ENCODE data around the gene KIAA1217. TPM values are rescaled to one million over a fixed set of nuclear protein-coding genes. Genes with fewer than 3 reads are reported as not detected.
A peak's percentile ranks its signal among the peaks of the same experiment; 100 is the strongest.

Gene KIAA1217
- total and polyA plus RNA-seq, 12 donors, result 6.9 to 49.5 (median 38.4) TPM

DNA sequence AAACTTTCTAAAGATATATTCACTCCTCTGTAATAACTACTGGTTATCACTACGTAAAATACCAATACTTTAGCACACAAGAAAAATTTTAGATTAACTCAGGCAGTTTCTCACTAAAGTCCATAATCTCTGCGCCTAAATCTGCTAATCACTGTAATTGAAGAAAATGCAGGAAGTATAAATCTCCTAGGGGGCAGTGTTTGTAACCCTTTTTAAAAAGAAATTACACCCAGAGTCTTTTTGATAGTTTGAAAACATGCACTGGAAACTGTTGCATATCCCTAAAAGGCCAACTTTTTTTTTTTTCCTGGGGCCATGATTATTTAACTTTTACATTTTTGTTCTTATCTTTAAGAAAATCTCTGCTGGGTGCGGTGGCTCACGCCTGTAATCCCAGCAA is 209.6 kb downstream of the KIAA1217 start:
- TF ChIP-seq, protein P1, sequence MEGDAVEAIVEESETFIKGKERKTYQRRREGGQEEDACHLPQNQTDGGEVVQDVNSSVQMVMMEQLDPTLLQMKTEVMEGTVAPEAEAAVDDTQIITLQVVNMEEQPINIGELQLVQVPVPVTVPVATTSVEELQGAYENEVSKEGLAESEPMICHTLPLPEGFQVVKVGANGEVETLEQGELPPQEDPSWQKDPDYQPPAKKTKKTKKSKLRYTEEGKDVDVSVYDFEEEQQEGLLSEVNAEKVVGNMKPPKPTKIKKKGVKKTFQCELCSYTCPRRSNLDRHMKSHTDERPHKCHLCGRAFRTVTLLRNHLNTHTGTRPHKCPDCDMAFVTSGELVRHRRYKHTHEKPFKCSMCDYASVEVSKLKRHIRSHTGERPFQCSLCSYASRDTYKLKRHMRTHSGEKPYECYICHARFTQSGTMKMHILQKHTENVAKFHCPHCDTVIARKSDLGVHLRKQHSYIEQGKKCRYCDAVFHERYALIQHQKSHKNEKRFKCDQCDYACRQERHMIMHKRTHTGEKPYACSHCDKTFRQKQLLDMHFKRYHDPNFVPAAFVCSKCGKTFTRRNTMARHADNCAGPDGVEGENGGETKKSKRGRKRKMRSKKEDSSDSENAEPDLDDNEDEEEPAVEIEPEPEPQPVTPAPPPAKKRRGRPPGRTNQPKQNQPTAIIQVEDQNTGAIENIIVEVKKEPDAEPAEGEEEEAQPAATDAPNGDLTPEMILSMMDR (IDR thresholded peaks at IDR 0.05), result peak in 3 of 9 donors; percentile 15 to 29 (median 19)
- Histone ChIP-seq H3K4me1 (peaks cover 3 to 31% (median 20%) of the 10 kb centered on the region in 9 donors), H3K27ac (no peak overlapping the region), H3K9me3 (peaks cover 0 to 8% (median 0%) of the 10 kb centered on the region in 11 donors), H3K4me3 (no peak overlapping the region), H3K36me3 (no peaks in the 10 kb centered on the region), H3K27me3 (no peaks in the 10 kb centered on the region)
- DNase-seq, result no peak
- whole genome bisulfite sequencing, 2 donors, result 95 to 97% methylated on average over 4 of the region's 4 CpGs
- intact Hi-C loops (cut with DNase I), result no loop called here
- no peak for ATAC-seq

DNA sequence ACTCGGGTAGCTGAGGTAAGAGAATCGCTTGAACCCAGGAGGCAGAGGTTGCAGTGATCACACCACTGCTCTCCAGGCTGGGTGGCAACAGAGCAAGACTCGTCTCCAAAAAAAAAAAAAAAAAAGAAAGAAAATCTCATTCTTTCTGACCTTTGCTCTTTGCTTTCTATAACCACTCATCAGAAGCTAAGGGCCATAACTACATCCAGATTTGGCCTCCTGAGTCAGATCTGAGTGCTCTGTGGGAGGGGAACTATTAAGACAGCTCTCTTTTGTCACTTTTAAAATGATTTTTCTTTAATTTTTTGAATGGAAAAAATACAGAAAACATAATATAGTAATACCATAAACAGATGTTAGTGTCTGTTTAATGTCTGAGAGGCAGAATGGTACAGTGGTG is 210.1 kb downstream of the KIAA1217 start:
- H3K27me3 ChIP-seq, result no peaks in the 10 kb centered on the region
- H3K36me3 ChIP-seq, result no peaks in the 10 kb centered on the region
- 78 to 89% methylated on average over 3 of the region's 3 CpGs for WGBS, 2 donors
- DNase-seq (no peak), ATAC-seq (no peak)
- intact Hi-C loops (cut with DNase I), result no loop called here
- H3K9me3 ChIP-seq, result peaks cover 0 to 3% (median 0%) of the 10 kb centered on the region in 11 donors
- TF ChIP-seq, protein P1 (IDR thresholded peaks at IDR 0.05), result no peak
- H3K4me1 ChIP-seq, result peaks cover 3 to 31% (median 20%) of the 10 kb centered on the region in 9 donors
- H3K4me3 ChIP-seq, result no peak overlapping the region
- H3K27ac ChIP-seq, result no peak overlapping the region

DNA sequence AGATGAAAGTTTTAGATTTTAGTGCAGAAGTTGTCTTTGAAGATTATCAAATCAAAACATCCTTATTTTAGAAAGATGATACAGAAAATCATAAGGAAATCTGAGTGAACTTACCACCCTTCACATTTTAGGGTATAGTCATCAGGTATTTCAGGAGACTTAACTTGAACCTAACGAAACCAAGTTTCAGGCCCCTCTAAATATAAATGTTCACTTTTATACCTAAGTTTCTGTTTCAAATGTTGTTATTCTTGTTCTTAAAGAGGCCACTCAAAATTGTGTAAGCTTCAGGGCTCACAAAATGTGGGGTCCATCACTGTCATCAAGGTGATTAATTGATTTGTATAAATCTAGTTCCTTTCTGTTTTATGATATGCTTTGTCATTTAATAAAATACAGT is 216.2 kb downstream of the KIAA1217 start:
- intact Hi-C loops (cut with DNase I), result no loop called here
- no peak overlapping the region for H3K4me3 ChIP-seq
- H3K27me3 ChIP-seq, result no peaks in the 10 kb centered on the region
- no peaks in the 10 kb centered on the region for H3K4me1 ChIP-seq
- H3K9me3 ChIP-seq, result no peaks in the 10 kb centered on the region
- TF ChIP-seq, protein P1 (IDR thresholded peaks at IDR 0.05), result no peak
- no peak overlapping the region for H3K27ac ChIP-seq
- ATAC-seq, result no peak
- WGBS, 2 donors, result 94 to 100% methylated on average over 1 of the region's 1 CpG
- DNase-seq, result no peak
- H3K36me3 ChIP-seq, result peaks cover 0 to 8% (median 0%) of the 10 kb centered on the region in 9 donors

DNA sequence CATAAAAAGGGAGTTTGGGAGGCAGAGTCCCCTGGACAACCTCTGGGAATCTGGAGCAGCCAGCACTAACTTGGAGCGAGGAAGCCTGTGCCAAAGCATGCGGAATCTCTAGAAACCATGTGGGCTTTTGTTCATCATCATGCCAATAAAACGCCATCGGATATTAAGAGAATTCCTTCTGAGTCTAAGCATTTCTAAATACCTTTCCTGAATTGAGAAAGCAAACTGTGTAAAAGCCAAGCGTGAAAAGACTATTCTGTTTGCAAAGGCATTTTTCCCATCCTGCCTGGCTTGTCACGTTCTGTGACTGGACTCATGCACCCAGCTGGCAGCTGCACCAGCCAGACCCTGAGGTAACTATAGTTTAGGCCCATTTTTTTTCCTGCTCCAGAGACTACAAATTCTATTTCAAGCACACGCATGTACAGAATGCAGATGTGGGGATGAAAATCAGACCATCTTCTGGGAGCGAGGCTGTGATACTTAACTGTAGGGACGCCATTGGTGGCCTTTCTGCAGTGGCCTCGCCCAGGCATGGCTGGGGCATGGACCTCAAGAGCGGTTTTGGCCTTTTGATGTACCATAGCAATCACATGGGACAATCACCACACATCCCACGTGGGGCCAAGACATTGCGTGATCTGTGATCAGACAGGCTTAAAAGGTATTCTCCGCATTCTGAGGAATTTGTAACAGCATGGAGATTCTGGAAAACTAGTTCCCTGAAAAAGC is 218.9 kb downstream of the KIAA1217 start:
- Histone ChIP-seq H3K36me3 (peaks cover 0 to 11% (median 0%) of the 10 kb centered on the region in 9 donors), H3K27ac (no peak overlapping the region), H3K4me1 (peaks cover 0 to 7% (median 0%) of the 10 kb centered on the region in 9 donors), H3K9me3 (no peaks in the 10 kb centered on the region), H3K27me3 (no peaks in the 10 kb centered on the region), H3K4me3 (no peak overlapping the region)
- TF ChIP-seq, protein P1 (IDR thresholded peaks at IDR 0.05), result no peak
- DNase-seq, result no peak
- ATAC-seq, result peak in 1 of 8 donors; percentile 18
- intact Hi-C loops (cut with DNase I), result no loop called here
- WGBS, 2 donors, result 92 to 94% methylated on average over 14 of the region's 14 CpGs

Data from heart right ventricle (tissue), 16 donors.